Mesendoderm (in vitro differentiated cells): ENCODE results near the gene OCA2.
A peak's percentile ranks its signal among the peaks of the same experiment; 100 is the strongest.
"Not testable (repeated sequence)": the region's sequence is repeated elsewhere in the genome, so short reads cannot be mapped to it uniquely, and the experiment has no call there.

Experiments
- DNase-seq: peaks from one replicate; pipeline ENCODE4 v3.0.0; 2013
- H2AK5ac ChIP-seq: 2 replicates; pipeline ENCODE4 v1.6.1; 2013; ENCODE audit warnings: low read length, inconsistent platforms
- H2BK120ac ChIP-seq: 2 replicates; pipeline ENCODE4 v1.6.1; 2013; ENCODE audit warnings: low read depth, mild to moderate bottlenecking, low read length, moderate library complexity, mixed read lengths
- H2BK15ac ChIP-seq: replicated peaks from 2 replicates; pipeline ENCODE4 v1.6.1; 2013; ENCODE audit warnings: low read depth, mild to moderate bottlenecking, moderate library complexity
- H2BK5ac ChIP-seq: 2 replicates; pipeline ENCODE4 v1.6.1; 2013; ENCODE audit warnings: low read length, inconsistent platforms
- H3K18ac ChIP-seq: 2 replicates; pipeline ENCODE4 v1.6.1; 2013; ENCODE audit warnings: mild to moderate bottlenecking, low read length, mixed read lengths
- H3K23ac ChIP-seq: one replicate; pipeline ENCODE4 v1.6.1; 2013; ENCODE audit warnings: low read length
- H3K27ac ChIP-seq: 2 replicates; pipeline ENCODE4 v1.5.1; 2013; ENCODE audit warnings: low read depth, mild to moderate bottlenecking, inconsistent platforms, low read length, moderate library complexity
- H3K27me3 ChIP-seq: 2 replicates; pipeline ENCODE4 v1.6.1; 2013; ENCODE audit warnings: low read length, control low read depth, mild to moderate bottlenecking, inconsistent platforms; ENCODE audit not compliant: insufficient read depth, poor library complexity
- H3K36me3 ChIP-seq: 2 replicates; pipeline ENCODE4 v1.6.1; 2013; ENCODE audit warnings: low read length, inconsistent platforms; ENCODE audit not compliant: control insufficient read depth, insufficient read depth
- H3K4ac ChIP-seq: one replicate; pipeline ENCODE4 v1.6.1; 2013; ENCODE audit warnings: low read depth, mild to moderate bottlenecking, low read length, moderate library complexity
- H3K4me1 ChIP-seq: 2 replicates; pipeline ENCODE4 v1.6.1; 2013; ENCODE audit warnings: low read depth, low read length, inconsistent platforms; ENCODE audit not compliant: control insufficient read depth
- H3K4me2 ChIP-seq: 2 replicates; pipeline ENCODE4 v1.6.1; 2013; ENCODE audit warnings: low read length
- H3K4me3 ChIP-seq: 2 replicates; pipeline ENCODE4 v1.5.1; 2013; ENCODE audit warnings: mild to moderate bottlenecking, low read length
- H3K56ac ChIP-seq: one replicate; pipeline ENCODE4 v1.6.1; 2013; ENCODE audit warnings: low read length
- H3K79me1 ChIP-seq: 2 replicates; pipeline ENCODE4 v1.6.1; 2013; ENCODE audit warnings: low read length, inconsistent platforms
- H3K79me2 ChIP-seq: 2 replicates; pipeline ENCODE4 v1.6.1; 2013; ENCODE audit warnings: mild to moderate bottlenecking, low read length; ENCODE audit not compliant: control insufficient read depth, insufficient read depth
- H3K9ac ChIP-seq: 2 replicates; pipeline ENCODE4 v1.6.1; 2013; ENCODE audit warnings: low read length, inconsistent platforms
- H4K5ac ChIP-seq: one replicate; pipeline ENCODE4 v1.6.1; 2013; ENCODE audit warnings: low read length
- H4K8ac ChIP-seq: one replicate; pipeline ENCODE4 v1.6.1; 2013; ENCODE audit warnings: low read depth, mild to moderate bottlenecking, control low read depth, low read length, moderate library complexity
- WGBS: extraction: QIAGEN DNeasy Blood & Tissue Kit; methylation state at CpG from one replicate; pipeline ENCODE4 v1.1.7; 2013; ENCODE audit warnings: low lambda C conversion rate, missing lambda C conversion rate; ENCODE audit not compliant: insufficient coverage; ENCODE audit errors: extremely low coverage; 5-methylcytosine and 5-hydroxymethylcytosine counted together

OCA2 gene

DNA sequence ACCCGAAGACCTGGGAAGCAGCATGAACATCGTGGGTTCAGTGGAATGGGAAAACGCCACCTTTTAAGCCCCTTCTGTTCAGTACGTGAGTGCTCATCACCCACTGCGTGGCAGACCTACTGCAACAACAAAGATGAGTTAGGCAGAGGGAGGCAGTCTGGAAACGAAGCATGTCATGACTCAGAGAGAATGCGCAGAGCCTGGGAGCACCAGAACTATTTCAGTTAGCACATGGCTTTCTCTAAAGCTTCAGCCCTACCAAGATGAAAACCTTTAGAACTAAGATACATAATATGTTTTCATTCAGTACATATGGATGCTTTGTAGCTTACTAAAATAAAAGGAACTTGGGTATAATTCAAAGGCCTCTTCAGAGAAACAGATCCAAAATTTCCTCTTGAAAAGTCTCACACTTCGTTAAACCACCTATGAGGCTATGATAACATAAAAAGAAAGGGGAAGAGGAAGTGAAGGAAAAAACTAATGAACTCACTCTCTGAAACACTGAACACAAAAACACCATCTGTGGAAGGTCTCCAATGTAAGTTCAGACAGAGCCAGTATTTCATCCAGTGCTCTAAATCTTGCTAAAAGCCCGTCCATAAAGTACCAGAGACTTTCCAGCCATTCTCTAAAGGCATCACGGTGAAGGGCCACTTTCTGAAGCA lies 140.1 kb downstream of the OCA2 start:
- H3K23ac ChIP-seq = no peak overlapping the region
- H3K4me1 ChIP-seq = no peaks in the 10 kb centered on the region
- no peaks in the 10 kb centered on the region for H3K27me3 ChIP-seq
- no peak overlapping the region for H2BK120ac ChIP-seq
- no peak overlapping the region for H3K4me2 ChIP-seq
- no peak overlapping the region for H2AK5ac ChIP-seq
- no peaks in the 10 kb centered on the region for H3K79me1 ChIP-seq
- H3K36me3 ChIP-seq = no peaks in the 10 kb centered on the region
- no peak for DNase-seq
- no peak overlapping the region for H3K27ac ChIP-seq
- no peak overlapping the region for H3K18ac ChIP-seq
- no peak overlapping the region for H3K9ac ChIP-seq
- WGBS = no CpG with 5 or more reads among the region's 10 CpGs
- H2BK5ac ChIP-seq = no peak overlapping the region
- H4K5ac ChIP-seq = no peak overlapping the region
- H2BK15ac ChIP-seq = no peak overlapping the region
- no peak overlapping the region for H3K4me3 ChIP-seq
- no peak overlapping the region for H3K4ac ChIP-seq
- no peak overlapping the region for H3K56ac ChIP-seq
- H4K8ac ChIP-seq = no peak overlapping the region
- H3K79me2 ChIP-seq = no peaks in the 10 kb centered on the region

GRCh38 chr15:27956285-27956684 lies 142.8 kb downstream of the OCA2 start:
- H2BK15ac ChIP-seq = no peak overlapping the region
- no peaks in the 10 kb centered on the region for H3K79me1 ChIP-seq
- no peak overlapping the region for H4K5ac ChIP-seq
- no peak overlapping the region for H3K23ac ChIP-seq
- DNase-seq = peak; percentile 15
- no peak overlapping the region for H3K4me2 ChIP-seq
- no peak overlapping the region for H3K18ac ChIP-seq
- no peaks in the 10 kb centered on the region for H3K27me3 ChIP-seq
- no peak overlapping the region for H3K9ac ChIP-seq
- H3K27ac ChIP-seq = no peak overlapping the region
- H2BK120ac ChIP-seq = no peak overlapping the region
- H3K4me3 ChIP-seq = no peak overlapping the region
- no peaks in the 10 kb centered on the region for H3K79me2 ChIP-seq
- no peak overlapping the region for H2BK5ac ChIP-seq
- H2AK5ac ChIP-seq = no peak overlapping the region
- H4K8ac ChIP-seq = no peak overlapping the region
- no peak overlapping the region for H3K56ac ChIP-seq
- no peaks in the 10 kb centered on the region for H3K36me3 ChIP-seq
- no peak overlapping the region for H3K4ac ChIP-seq
- H3K4me1 ChIP-seq = no peaks in the 10 kb centered on the region
- WGBS = no CpG with 5 or more reads among the region's 8 CpGs

DNA sequence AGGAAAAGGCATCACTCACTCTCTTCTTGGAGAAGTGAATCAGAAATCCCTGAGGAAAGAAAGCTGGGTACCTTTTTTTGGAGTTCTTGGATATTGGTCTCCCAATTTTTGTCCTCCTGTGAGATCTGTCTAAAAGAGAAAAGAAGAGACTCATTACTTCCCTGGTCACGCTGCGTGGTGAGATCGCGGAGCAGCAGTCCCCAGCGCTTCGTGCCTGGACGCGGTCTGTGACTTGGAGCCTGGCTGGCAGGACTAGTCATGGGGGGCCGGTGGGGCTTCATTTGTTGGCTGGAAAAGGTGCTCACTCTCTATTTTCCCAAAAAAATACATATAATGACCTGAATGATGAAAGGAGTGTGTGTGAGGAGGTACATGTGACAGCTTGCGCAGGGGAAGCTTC lies 144.0 kb downstream of the OCA2 start:
- Histone ChIP-seq H3K9ac (no peak overlapping the region), H3K4me1 (no peaks in the 10 kb centered on the region), H4K8ac (no peak overlapping the region), H3K36me3 (no peaks in the 10 kb centered on the region), H3K4me3 (no peak overlapping the region), H3K18ac (no peak overlapping the region), H2BK5ac (no peak overlapping the region), H2BK120ac (no peak overlapping the region), H3K23ac (no peak overlapping the region), H2BK15ac (no peak overlapping the region), H3K27ac (no peak overlapping the region), H2AK5ac (no peak overlapping the region), H3K56ac (no peak overlapping the region), H3K4me2 (no peak overlapping the region), H4K5ac (no peak overlapping the region), H3K79me1 (no peaks in the 10 kb centered on the region), H3K27me3 (no peaks in the 10 kb centered on the region), H3K79me2 (no peaks in the 10 kb centered on the region), H3K4ac (no peak overlapping the region)
- no peak for DNase-seq
- WGBS = no CpG with 5 or more reads among the region's 10 CpGs

DNA sequence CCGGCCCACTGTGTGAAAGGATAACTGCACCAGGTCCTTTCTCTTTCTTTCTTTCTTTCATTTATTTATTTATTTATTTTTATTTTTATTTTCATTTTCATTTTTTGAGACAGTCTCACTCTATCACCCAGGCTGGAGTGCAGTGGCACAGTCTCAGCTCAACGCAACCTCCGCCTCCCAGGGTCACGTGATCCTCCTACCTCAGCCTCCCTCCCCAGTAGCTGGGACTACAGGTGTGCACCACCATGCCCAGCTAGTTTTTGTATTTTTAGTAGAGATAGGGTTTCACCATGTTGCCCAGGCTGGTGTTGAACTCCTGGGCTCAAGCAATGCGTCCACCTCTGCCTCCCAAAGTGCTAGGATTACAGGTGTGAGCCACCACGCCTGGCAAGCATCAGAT lies 146.5 kb downstream of the OCA2 start:
- not testable (repeated sequence) for H3K79me1 ChIP-seq, H3K18ac ChIP-seq, H4K8ac ChIP-seq, H3K9ac ChIP-seq, H3K79me2 ChIP-seq, H3K27ac ChIP-seq, H2BK5ac ChIP-seq, H3K4me2 ChIP-seq, H3K23ac ChIP-seq, H3K4me1 ChIP-seq, H3K4ac ChIP-seq, H4K5ac ChIP-seq, H3K4me3 ChIP-seq, DNase-seq, H3K27me3 ChIP-seq, H3K56ac ChIP-seq, H2BK15ac ChIP-seq, H2AK5ac ChIP-seq, H3K36me3 ChIP-seq, H2BK120ac ChIP-seq
- no CpG with 5 or more reads among the region's 6 CpGs for WGBS

DNA sequence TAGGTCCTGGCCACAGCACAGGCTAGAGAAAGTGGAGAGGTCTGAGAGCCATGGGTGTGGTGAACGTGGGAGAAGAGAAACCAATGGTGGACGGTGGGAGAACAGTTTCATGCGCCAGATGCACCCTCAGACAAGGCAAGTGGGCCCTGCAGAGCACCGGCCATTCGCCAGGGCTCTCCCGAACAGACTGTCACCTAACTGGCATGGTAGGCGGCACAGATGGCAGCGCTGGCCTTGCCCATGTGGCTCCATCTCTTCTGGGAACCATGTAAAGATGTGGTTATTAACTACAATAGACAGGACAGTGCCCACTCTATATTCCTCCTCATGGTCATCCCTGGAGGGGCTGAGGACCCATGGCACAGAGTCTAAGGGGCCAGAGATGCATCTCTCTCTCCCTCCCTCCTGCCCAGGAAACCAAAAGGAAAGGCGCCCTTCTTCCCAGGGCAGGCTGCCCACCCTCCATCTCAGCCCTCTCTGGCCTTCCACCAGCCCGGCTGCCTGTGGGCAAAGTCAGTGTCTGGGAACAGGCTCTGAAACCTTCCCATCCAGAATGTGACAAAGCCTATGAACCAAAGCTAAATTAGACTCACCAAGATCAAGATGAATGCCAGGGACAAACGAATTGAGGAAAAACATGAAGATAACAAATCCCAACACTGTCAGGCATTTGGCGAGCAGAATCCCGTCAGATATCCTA lies 147.8 kb downstream of the OCA2 start:
- Histone ChIP-seq H3K4me2 (no peak overlapping the region), H3K27ac (no peak overlapping the region), H2BK120ac (no peak overlapping the region), H3K18ac (no peak overlapping the region), H3K56ac (no peak overlapping the region), H4K5ac (no peak overlapping the region), H3K4ac (no peak overlapping the region), H3K79me1 (no peaks in the 10 kb centered on the region), H3K9ac (no peak overlapping the region), H3K27me3 (no peaks in the 10 kb centered on the region), H4K8ac (no peak overlapping the region), H3K4me1 (no peaks in the 10 kb centered on the region), H3K79me2 (no peaks in the 10 kb centered on the region), H2BK15ac (no peak overlapping the region), H3K36me3 (no peaks in the 10 kb centered on the region), H2AK5ac (no peak overlapping the region), H3K23ac (no peak overlapping the region), H3K4me3 (no peak overlapping the region), H2BK5ac (no peak overlapping the region)
- no CpG with 5 or more reads among the region's 13 CpGs for WGBS
- no peak for DNase-seq

GRCh38 chr15:27949089-27949488 lies 150.0 kb downstream of the OCA2 start:
- no peak overlapping the region for H2BK5ac ChIP-seq
- H3K36me3 ChIP-seq = no peaks in the 10 kb centered on the region
- no peak for DNase-seq
- no peak overlapping the region for H4K5ac ChIP-seq
- no peaks in the 10 kb centered on the region for H3K79me2 ChIP-seq
- H3K79me1 ChIP-seq = no peaks in the 10 kb centered on the region
- H2AK5ac ChIP-seq = no peak overlapping the region
- no peak overlapping the region for H3K23ac ChIP-seq
- no peak overlapping the region for H3K56ac ChIP-seq
- WGBS = no CpG with 5 or more reads among the region's 10 CpGs
- no peak overlapping the region for H2BK120ac ChIP-seq
- no peak overlapping the region for H3K18ac ChIP-seq
- no peak overlapping the region for H3K4ac ChIP-seq
- H3K9ac ChIP-seq = no peak overlapping the region
- no peak overlapping the region for H3K27ac ChIP-seq
- H3K4me2 ChIP-seq = no peak overlapping the region
- H2BK15ac ChIP-seq = no peak overlapping the region
- no peak overlapping the region for H4K8ac ChIP-seq
- H3K4me1 ChIP-seq = no peaks in the 10 kb centered on the region
- H3K4me3 ChIP-seq = no peak overlapping the region
- no peaks in the 10 kb centered on the region for H3K27me3 ChIP-seq
